GM19468 (cell line): ENCODE results near the gene PAX7.

ENCODE experiments used
- ATAC-seq: cut with Tn5 transposase; IDR thresholded peaks from one replicate; pipeline ENCODE4 v1.9.1; 2021; ENCODE audit warnings: mild to moderate bottlenecking, moderate library complexity, moderate number of reproducible peaks; ENCODE audit not compliant: unreplicated experiment; ENCODE audit errors: extremely low read depth

Gene PAX7

GRCh38 chr1:18784482-18784831, 153.8 kb downstream of the PAX7 start:
- ATAC-seq = no peak

- no peak for ATAC-seq
Observed at GRCh38 chr1:18786149-18786548, 155.5 kb downstream of the PAX7 start.

- no peak for ATAC-seq
Observed at GRCh38 chr1:18787825-18788385, 157.3 kb downstream of the PAX7 start.

- no peak for ATAC-seq
Observed at GRCh38 chr1:18789246-18789645, 158.6 kb downstream of the PAX7 start.

GRCh38 chr1:18792747-18793146, 162.1 kb downstream of the PAX7 start:
- no peak for ATAC-seq

- no peak for ATAC-seq
Observed at GRCh38 chr1:18793164-18793563, 162.5 kb downstream of the PAX7 start.

- ATAC-seq = no peak
Observed at GRCh38 chr1:18794051-18794450, 163.4 kb downstream of the PAX7 start.

- no peak for ATAC-seq
Observed at GRCh38 chr1:18794561-18794960, 163.9 kb downstream of the PAX7 start.

- no peak for ATAC-seq
Observed at GRCh38 chr1:18795002-18795689, 164.5 kb downstream of the PAX7 start.

- no peak for ATAC-seq
Observed at GRCh38 chr1:18796950-18797349, 166.3 kb downstream of the PAX7 start.
